Neural progenitor cell (in vitro differentiated cells): ENCODE data around the gene EPHA1.

Experiments
- EZH2 ChIP-seq: fragments of 200-600 bp; sonication (generic); IDR thresholded peaks from 2 replicates; pipeline ENCODE4 v1.6.1; 2017; ENCODE audit warnings: antibody characterized with exemption, mild to moderate bottlenecking, moderate library complexity
- EZH2phosphoT487 ChIP-seq: fragments of 200-600 bp; sonication (generic); IDR thresholded peaks from 2 replicates; pipeline ENCODE4 v1.6.1; 2017; ENCODE audit warnings: antibody characterized with exemption
- TF ChIP-seq, protein P1 (sequence below): fragments of 200-600 bp; sonication (generic); IDR thresholded peaks from 2 replicates; pipeline ENCODE4 v1.5.1; 2017; ENCODE audit warnings: antibody characterized with exemption, mild to moderate bottlenecking

DNA sequence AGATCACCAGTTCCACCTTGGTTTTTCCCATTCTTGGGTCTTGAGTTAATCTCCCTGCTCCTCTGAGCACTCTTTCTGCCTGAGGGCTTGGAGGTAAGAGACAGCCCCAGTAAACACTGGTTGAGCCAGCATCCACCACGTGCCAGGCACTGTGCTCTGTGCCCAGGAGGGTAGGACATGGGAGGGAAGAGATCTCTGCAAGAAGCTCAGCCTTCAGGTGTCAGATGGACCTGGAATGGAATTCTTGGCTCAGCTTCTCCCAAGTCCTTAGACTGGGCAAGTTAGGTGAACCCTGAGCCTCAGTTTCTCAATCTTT, 25.1 kb downstream of the EPHA1 start:
- TF ChIP-seq, protein P1, sequence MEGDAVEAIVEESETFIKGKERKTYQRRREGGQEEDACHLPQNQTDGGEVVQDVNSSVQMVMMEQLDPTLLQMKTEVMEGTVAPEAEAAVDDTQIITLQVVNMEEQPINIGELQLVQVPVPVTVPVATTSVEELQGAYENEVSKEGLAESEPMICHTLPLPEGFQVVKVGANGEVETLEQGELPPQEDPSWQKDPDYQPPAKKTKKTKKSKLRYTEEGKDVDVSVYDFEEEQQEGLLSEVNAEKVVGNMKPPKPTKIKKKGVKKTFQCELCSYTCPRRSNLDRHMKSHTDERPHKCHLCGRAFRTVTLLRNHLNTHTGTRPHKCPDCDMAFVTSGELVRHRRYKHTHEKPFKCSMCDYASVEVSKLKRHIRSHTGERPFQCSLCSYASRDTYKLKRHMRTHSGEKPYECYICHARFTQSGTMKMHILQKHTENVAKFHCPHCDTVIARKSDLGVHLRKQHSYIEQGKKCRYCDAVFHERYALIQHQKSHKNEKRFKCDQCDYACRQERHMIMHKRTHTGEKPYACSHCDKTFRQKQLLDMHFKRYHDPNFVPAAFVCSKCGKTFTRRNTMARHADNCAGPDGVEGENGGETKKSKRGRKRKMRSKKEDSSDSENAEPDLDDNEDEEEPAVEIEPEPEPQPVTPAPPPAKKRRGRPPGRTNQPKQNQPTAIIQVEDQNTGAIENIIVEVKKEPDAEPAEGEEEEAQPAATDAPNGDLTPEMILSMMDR: no peak
- no peak for TF ChIP-seq EZH2
- no peak for TF ChIP-seq EZH2phosphoT487
